ENCODE results near the gene TXNL1.

Gene TXNL1

GRCh38 chr18:56676639-56677038, 38.2 kb upstream of the TXNL1 start:
- H3F3A ChIP-seq (ENCODE audit: insufficient read depth, low read length) = no peaks in the 10 kb centered on the region
- no peaks in the 10 kb centered on the region for H3K27me3 ChIP-seq (replicated peaks; ENCODE audit: insufficient read depth, low read length)
- peaks cover 10% of the 10 kb centered on the region for H3K79me2 ChIP-seq (ENCODE audit: low read length)
- no peak overlapping the region for H3K27ac ChIP-seq (ENCODE audit: low read length)
- no peak overlapping the region for H3K4me2 ChIP-seq (ENCODE audit: low read depth, low read length)
- H4K20me1 ChIP-seq (ENCODE audit: insufficient read depth, low read length) = no peaks in the 10 kb centered on the region
- no peaks in the 10 kb centered on the region for H3K9me3 ChIP-seq (replicated peaks; ENCODE audit: insufficient read depth, low read length)
- no peaks in the 10 kb centered on the region for H3K4me1 ChIP-seq (ENCODE audit: low read length)
- H3K9me2 ChIP-seq (replicated peaks; ENCODE audit: insufficient read depth, low read length) = no peaks in the 10 kb centered on the region
- no peaks in the 10 kb centered on the region for H3K36me3 ChIP-seq (replicated peaks; ENCODE audit: insufficient read depth, low read length)
- TF ChIP-seq EZH2phosphoT487 (IDR thresholded peaks at IDR 0.05; ENCODE audit: low read length) (no peak), EZH2 (optimal IDR thresholded peaks at IDR 0.05; ENCODE audit: low read depth, low read length) (no peak), CTCF (IDR thresholded peaks at IDR 0.05; ENCODE audit: low read length) (no peak)
- no peak overlapping the region for H2AFZ ChIP-seq (ENCODE audit: low read length)
- no peak overlapping the region for H3K4me3 ChIP-seq (ENCODE audit: low read length)
- no peak overlapping the region for H3K9ac ChIP-seq (ENCODE audit: low read length)
- no peak for DNase-seq

- peaks cover 28% of the 10 kb centered on the region for H3K79me2 ChIP-seq (ENCODE audit: low read length)
- no peak overlapping the region for H3K4me3 ChIP-seq (ENCODE audit: low read length)
- no peaks in the 10 kb centered on the region for H3K4me1 ChIP-seq (ENCODE audit: low read length)
- no peak overlapping the region for H3K4me2 ChIP-seq (ENCODE audit: low read depth, low read length)
- no peak for DNase-seq
- no peaks in the 10 kb centered on the region for H3K9me2 ChIP-seq (replicated peaks; ENCODE audit: insufficient read depth, low read length)
- TF ChIP-seq EZH2 (optimal IDR thresholded peaks at IDR 0.05; ENCODE audit: low read depth, low read length) = no peak
- TF ChIP-seq EZH2phosphoT487 (IDR thresholded peaks at IDR 0.05; ENCODE audit: low read length) = no peak
- TF ChIP-seq CTCF (IDR thresholded peaks at IDR 0.05; ENCODE audit: low read length) = no peak
- H3K27ac ChIP-seq (ENCODE audit: low read length) = no peak overlapping the region
- no peaks in the 10 kb centered on the region for H3K9me3 ChIP-seq (replicated peaks; ENCODE audit: insufficient read depth, low read length)
- no peaks in the 10 kb centered on the region for H3K36me3 ChIP-seq (replicated peaks; ENCODE audit: insufficient read depth, low read length)
- no peaks in the 10 kb centered on the region for H4K20me1 ChIP-seq (ENCODE audit: insufficient read depth, low read length)
- H3K27me3 ChIP-seq (replicated peaks; ENCODE audit: insufficient read depth, low read length) = no peaks in the 10 kb centered on the region
- H3K9ac ChIP-seq (ENCODE audit: low read length) = no peak overlapping the region
- no peak overlapping the region for H2AFZ ChIP-seq (ENCODE audit: low read length)
- no peaks in the 10 kb centered on the region for H3F3A ChIP-seq (ENCODE audit: insufficient read depth, low read length)
Measured at GRCh38 chr18:56672981-56673380, 34.6 kb upstream of the TXNL1 start.

DNA sequence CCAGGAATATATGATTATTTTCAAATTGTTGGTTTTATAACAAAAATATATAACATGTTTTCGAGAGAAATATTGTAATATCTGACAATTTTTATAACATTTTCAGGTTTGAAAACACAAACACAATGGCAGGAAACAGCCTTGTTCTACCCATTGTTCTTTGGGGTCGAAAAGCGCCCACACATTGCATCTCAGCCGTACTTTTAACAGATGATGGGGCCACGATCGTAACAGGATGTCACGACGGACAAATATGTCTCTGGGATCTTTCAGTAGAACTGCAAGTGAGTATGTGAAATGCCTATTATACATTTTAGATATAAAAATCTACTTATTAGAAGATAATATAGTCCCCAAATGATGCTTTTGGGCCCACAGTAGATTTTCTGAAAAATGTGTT, 34.0 kb upstream of the TXNL1 start:
- no peak overlapping the region for H3K27ac ChIP-seq (ENCODE audit: low read length)
- no peak for DNase-seq
- no peaks in the 10 kb centered on the region for H3F3A ChIP-seq (ENCODE audit: insufficient read depth, low read length)
- TF ChIP-seq EZH2phosphoT487 (IDR thresholded peaks at IDR 0.05; ENCODE audit: low read length) (no peak), EZH2 (optimal IDR thresholded peaks at IDR 0.05; ENCODE audit: low read depth, low read length) (no peak), CTCF (IDR thresholded peaks at IDR 0.05; ENCODE audit: low read length) (no peak)
- no peaks in the 10 kb centered on the region for H4K20me1 ChIP-seq (ENCODE audit: insufficient read depth, low read length)
- no peak overlapping the region for H3K4me2 ChIP-seq (ENCODE audit: low read depth, low read length)
- no peaks in the 10 kb centered on the region for H3K4me1 ChIP-seq (ENCODE audit: low read length)
- H3K36me3 ChIP-seq (replicated peaks; ENCODE audit: insufficient read depth, low read length) = no peaks in the 10 kb centered on the region
- H3K9me3 ChIP-seq (replicated peaks; ENCODE audit: insufficient read depth, low read length) = no peaks in the 10 kb centered on the region
- no peak overlapping the region for H3K9ac ChIP-seq (ENCODE audit: low read length)
- H3K27me3 ChIP-seq (replicated peaks; ENCODE audit: insufficient read depth, low read length) = no peaks in the 10 kb centered on the region
- H3K79me2 ChIP-seq (ENCODE audit: low read length) = peaks cover 34% of the 10 kb centered on the region
- no peak overlapping the region for H2AFZ ChIP-seq (ENCODE audit: low read length)
- H3K9me2 ChIP-seq (replicated peaks; ENCODE audit: insufficient read depth, low read length) = no peaks in the 10 kb centered on the region
- no peak overlapping the region for H3K4me3 ChIP-seq (ENCODE audit: low read length)
